ENCODE results near the gene BCL7C. TPM values are rescaled to one million over a fixed set of nuclear protein-coding genes. Genes with fewer than 3 reads are reported as not detected.

The BCL7C gene
- total RNA-seq, 1 experiment from 2014 or later, result 44.9 TPM

GRCh38 chr16:30924076-30924912 is 30.4 kb upstream of the BCL7C start:
- Histone ChIP-seq H2AFZ (ENCODE audit: low read depth, low read length, poor library complexity, severe bottlenecking) (no peak overlapping the region), H4K20me1 (ENCODE audit: insufficient read depth) (no peaks in the 10 kb centered on the region), H3K4me2 (ENCODE audit: low read length) (peak overlapping the region; percentile 95), H3K79me2 (ENCODE audit: insufficient read depth, low read length) (peaks cover 10% of the 10 kb centered on the region; the same call in 1 of the 2 replicates), H3K4me1 (ENCODE audit: control insufficient read depth in 1 of 2, insufficient read depth in 2 of 2, low read length in 2 of 2) (peaks cover 11 to 25% of the 10 kb centered on the region in 2 experiments; a peak in 3 of 4 replicates), H3K9ac (ENCODE audit: low read length) (peak overlapping the region; percentile 67), H3K27ac (ENCODE audit: low read depth, low read length) (peak overlapping the region; percentile 67), H3K36me3 (ENCODE audit: control insufficient read depth in 1 of 2, insufficient read depth in 2 of 2, low read length in 2 of 2) (peaks cover 0 to 5% of the 10 kb centered on the region in 2 experiments; a peak in 2 of 4 replicates), H3K9me3 (ENCODE audit: control insufficient read depth in 1 of 2, insufficient read depth in 1 of 2, low read depth in 1 of 2, low read length in 2 of 2) (no peaks in the 10 kb centered on the region), H3K4me3 (replicated peaks in 1 of 2; ENCODE audit: low read depth in 1 of 2, low read length in 2 of 2) (peak overlapping the region; percentile 62 to 97), H3K9me2 (ENCODE audit: insufficient read depth) (no peaks in the 10 kb centered on the region), H3K27me3 (ENCODE audit: insufficient read depth, low read length) (no peaks in the 10 kb centered on the region)
- BruUV-seq (replicated peaks), result no TSS peak
- TF ChIP-seq ZFX (IDR thresholded peaks at IDR 0.05) (peak; percentile 34; the same call in 1 of the 2 replicates), SP1 (IDR thresholded peaks at IDR 0.05; ENCODE audit: low read depth) (no peak)
- RAD21 ChIA-PET (ENCODE audit: low non-redundant PET in 1 of 2, low total read pairs in 2 of 2, uncharacterized antibody in 2 of 2, unreplicated experiment in 2 of 2), result interaction anchor here in 1 of 2 experiments (0.6 kb wide), 1 partner anchor 80 kb away, joined by 4 read pairs; no protein-coding TSS in a partner anchor
- intact Hi-C loops (cut with micrococcal nuclease), result loop anchor here (5.0 kb wide), 1 partner anchor 477 kb away; the partner anchor contains the start of gene SEPHS2
- DNase-seq (ENCODE audit: low read depth, low spot score) (no peak), ATAC-seq (no peak)
- CTCF ChIA-PET, result interaction anchor here (1.0 kb wide), 1 partner anchor 17 kb away, joined by 6 read pairs; no protein-coding TSS in a partner anchor
- POLR2A ChIA-PET, result interaction anchor here (0.6 to 1.0 kb wide), 3 partner anchors 28 to 290 kb away, joined by 3 to 6 read pairs (median 3); partner anchors contain the start of gene CTF1

- no peak for TF ChIP-seq RAD21 (IDR thresholded peaks at IDR 0.05; ENCODE audit: low read depth)
- TF ChIP-seq POLR2A (IDR thresholded peaks at IDR 0.05; ENCODE audit: borderline replicate concordance, extremely low read depth, insufficient read depth, insufficient read length), result peak; percentile 2
- peak; percentile 65 for TF ChIP-seq POLR2AphosphoS5 (IDR thresholded peaks at IDR 0.05; ENCODE audit: low read depth, low read length)
- no peak for TF ChIP-seq ZBTB33 (IDR thresholded peaks at IDR 0.05; ENCODE audit: extremely low read depth, insufficient replicate concordance, low read length)
- TF ChIP-seq MAX (IDR thresholded peaks at IDR 0.05), result no peak
- TF ChIP-seq CTCF (IDR thresholded peaks at IDR 0.05 in 2 of 3, conservative IDR thresholded peaks at IDR 0.05 in 1 of 3; ENCODE audit: borderline replicate concordance in 1 of 3, insufficient read depth in 1 of 3, low read depth in 2 of 3, low read length in 2 of 3), result no peak
- TF ChIP-seq SP1 (IDR thresholded peaks at IDR 0.05; ENCODE audit: low read depth), result no peak
- no peak for TF ChIP-seq ELF1 (IDR thresholded peaks at IDR 0.05; ENCODE audit: borderline replicate concordance, low read depth)
- TF ChIP-seq ZNF274 (IDR thresholded peaks at IDR 0.05; ENCODE audit: low read depth, low read length), result no peak
- no peak for TF ChIP-seq SIN3A (IDR thresholded peaks at IDR 0.05; ENCODE audit: low read depth)
- Histone ChIP-seq H3K27me3 (ENCODE audit: insufficient read depth, low read length) (no peaks in the 10 kb centered on the region), H3K9me2 (ENCODE audit: insufficient read depth) (no peaks in the 10 kb centered on the region), H3K4me1 (ENCODE audit: control insufficient read depth in 1 of 2, insufficient read depth in 2 of 2, low read length in 2 of 2) (peaks cover 11 to 25% of the 10 kb centered on the region in 2 experiments; a peak in 3 of 4 replicates), H3K4me3 (replicated peaks in 1 of 2; ENCODE audit: low read depth in 1 of 2, low read length in 2 of 2) (peak within 1 kb of the TSS; percentile 62 to 97), H3K9ac (ENCODE audit: low read length) (peak within 1 kb of the TSS; percentile 67), H3K79me2 (ENCODE audit: insufficient read depth, low read length) (peaks cover 10% of the 10 kb centered on the region; the same call in 1 of the 2 replicates), H2AFZ (ENCODE audit: low read depth, low read length, poor library complexity, severe bottlenecking) (no peak within 1 kb of the TSS), H3K27ac (ENCODE audit: low read depth, low read length) (peak within 1 kb of the TSS; percentile 92), H4K20me1 (ENCODE audit: insufficient read depth) (no peaks in the 10 kb centered on the region), H3K4me2 (ENCODE audit: low read length) (peak within 1 kb of the TSS; percentile 95), H3K9me3 (ENCODE audit: control insufficient read depth in 1 of 2, insufficient read depth in 1 of 2, low read depth in 1 of 2, low read length in 2 of 2) (no peaks in the 10 kb centered on the region), H3K36me3 (ENCODE audit: control insufficient read depth in 1 of 2, insufficient read depth in 2 of 2, low read length in 2 of 2) (peaks cover 0 to 5% of the 10 kb centered on the region in 2 experiments; a peak in 1 of 4 replicates)
- BruUV-seq (replicated peaks), result no TSS peak
- DNase-seq (ENCODE audit: low read depth, low spot score), result no peak
- no peak for ATAC-seq
- RAD21 ChIA-PET (ENCODE audit: low non-redundant PET in 1 of 2, low total read pairs in 2 of 2, uncharacterized antibody in 2 of 2, unreplicated experiment in 2 of 2), result interaction anchor here in 1 of 2 experiments (0.6 kb wide), 1 partner anchor 80 kb away, joined by 4 read pairs; no protein-coding TSS in a partner anchor
- CTCF ChIA-PET, result interaction anchor here (1.0 kb wide), 1 partner anchor 18 kb away, joined by 6 read pairs; no protein-coding TSS in a partner anchor
- intact Hi-C loops (cut with micrococcal nuclease), result loop anchor here (2.0 to 5.0 kb wide), 5 partner anchors 27 to 476 kb away; partner anchors contain the start of genes CTF1, PRR14, SEPHS2 and ZNF629
- POLR2A ChIA-PET, result interaction anchor here (0.6 to 1.0 kb wide), 2 partner anchors 28 to 289 kb away, joined by 3 to 6 read pairs; partner anchors contain the start of gene CTF1
Measured at GRCh38 chr16:30923554-30924075, 29.7 kb upstream of the BCL7C start, which contains the start of gene FBXL19. Gene FBXL19 (plus strand): TSS chr16:30923572. CDS start chr16:30925755, 2,183 bp downstream.

All from HCT116 (cell line).